A549 (cell line): ENCODE measurements around the gene LSM3. TPM values are rescaled to one million over a fixed set of nuclear protein-coding genes. Genes with fewer than 3 reads are reported as not detected.

ENCODE experiments used
- ATAC-seq, 2 experiments: fragments of 200-7000 bp in 1 of 2; fragments of >200 bp in 1 of 2; cut with Nextera tagmentation in 1 of 2; cut with Tn5 transposase in 1 of 2; 3 replicates each; pipeline versions ENCODE4 v1.8.0 to v1.9.1; 2018 to 2020; ENCODE audit warnings: mild to moderate bottlenecking in 1 of 2, moderate library complexity in 1 of 2
- CTCF ChIA-PET: fragments of 300-600 bp; sonication (Branson Sonifier 250); formaldehyde crosslinking; extraction: SDS; loops from one replicate; lab custom pipeline; 2021; ENCODE audit warnings: antibody characterized with exemption, inconsistent platforms; lab: Yijun Ruan, JAX
- POLR2A ChIA-PET: fragments of 350-600 bp; formaldehyde crosslinking; extraction: SDS; loops from one replicate; lab custom pipeline; 2021; ENCODE audit warnings: antibody characterized with exemption, inconsistent platforms; lab: Yijun Ruan, JAX
- DNase-seq, 2 experiments: peaks; one replicate each; pipeline versions ENCODE4 v3.0.0 to v3.0.0-alpha.2; 2011 to 2016; ENCODE audit warnings: low read depth in 1 of 2, low spot score in 1 of 2
- FAIRE-seq: peaks from 2 replicates; lab custom pipeline; 2011; peaks lifted over from hg19 to GRCh38; lab: Jason Lieb, UNC
- H3K27ac ChIP-seq, 2 experiments: fragments of >200 bp; sonication (Bioruptor Twin); formaldehyde crosslinking; 3 replicates each; pipeline ENCODE4 v1.5.1; 2016 to 2017
- H3K4me1 ChIP-seq: fragments of >200 bp; sonication (Bioruptor Twin); formaldehyde crosslinking; 3 replicates; pipeline ENCODE4 v1.6.1; 2016
- H3K4me2 ChIP-seq: fragments of >200 bp; sonication (Bioruptor Twin); formaldehyde crosslinking; 3 replicates; pipeline ENCODE4 v1.6.1; 2016
- H3K4me3 ChIP-seq: fragments of >200 bp; sonication (Bioruptor Twin); formaldehyde crosslinking; 3 replicates; pipeline ENCODE4 v1.5.1; 2016
- H3K9me3 ChIP-seq: fragments of >200 bp; sonication (Bioruptor Twin); formaldehyde crosslinking; 3 replicates; pipeline ENCODE4 v1.6.1; 2016
- EHMT2 ChIP-seq: fragments of 200-600 bp; sonication (generic); IDR thresholded peaks from 2 replicates; pipeline ENCODE4 v1.6.1; 2016; ENCODE audit warnings: antibody characterized with exemption, low read depth, mild to moderate bottlenecking, moderate library complexity
- EP300 ChIP-seq, 2 experiments: fragments of >200 bp; sonication (Bioruptor Twin); formaldehyde crosslinking; IDR thresholded peaks; 2 replicates in 1 of 2; 3 replicates in 1 of 2; pipeline ENCODE4 v1.6.1; 2016 to 2017
- FOXS1 ChIP-seq: fragments of 250-450 bp; sonication (Bioruptor Pico); IDR thresholded peaks from 2 replicates; pipeline ENCODE4 v1.5.0; 2020; ENCODE audit warnings: mild to moderate bottlenecking, moderate library complexity
- HOXB13 ChIP-seq: fragments of 250-450 bp; sonication (Bioruptor Pico); IDR thresholded peaks from 2 replicates; pipeline ENCODE4 v1.5.0; 2020; ENCODE audit warnings: low read depth, mild to moderate bottlenecking, moderate library complexity
- HOXB5 ChIP-seq: fragments of 250-450 bp; sonication (Bioruptor Pico); IDR thresholded peaks from 2 replicates; pipeline ENCODE4 v1.5.0; 2020; ENCODE audit warnings: mild to moderate bottlenecking, moderate library complexity
- KDM5A ChIP-seq: fragments of 200-600 bp; sonication (generic); IDR thresholded peaks from 2 replicates; pipeline ENCODE4 v1.6.1; 2016; ENCODE audit warnings: antibody characterized with exemption, mild to moderate bottlenecking
- MAFK ChIP-seq: fragments of 450-650 bp; IDR thresholded peaks from 2 replicates; pipeline ENCODE4 v1.6.1; 2014; ENCODE audit not compliant: partially characterized antibody
- MAZ ChIP-seq: fragments of 150-350 bp; IDR thresholded peaks from 2 replicates; pipeline ENCODE4 v1.6.1; 2014; ENCODE audit warnings: antibody characterized with exemption, low read depth, low read length, borderline replicate concordance
- PHF8 ChIP-seq: fragments of 200-600 bp; sonication (generic); IDR thresholded peaks from 2 replicates; pipeline ENCODE4 v1.6.1; 2016; ENCODE audit warnings: low read depth, mild to moderate bottlenecking, antibody characterized with exemption, moderate library complexity, borderline replicate concordance
- RAD21 ChIP-seq, 2 experiments: fragments of >200 bp in 1 of 2; sonication (Bioruptor Twin) in 1 of 2; formaldehyde crosslinking in 1 of 2; IDR thresholded peaks in 1 of 2; conservative IDR thresholded peaks in 1 of 2; 2 replicates in 1 of 2; 3 replicates in 1 of 2; pipeline ENCODE4 v1.6.1; 2012 to 2018; ENCODE audit warnings: inconsistent platforms in 1 of 2
- RARB ChIP-seq: fragments of 250-450 bp; sonication (Bioruptor Pico); IDR thresholded peaks from 2 replicates; pipeline ENCODE4 v1.8.0; 2021; ENCODE audit warnings: mild to moderate bottlenecking, moderate library complexity
- RNF2 ChIP-seq: fragments of 200-600 bp; sonication (generic); IDR thresholded peaks from 2 replicates; pipeline ENCODE4 v1.6.1; 2016; ENCODE audit warnings: low read depth, mild to moderate bottlenecking, antibody characterized with exemption, moderate library complexity, borderline replicate concordance
- TFCP2L1 ChIP-seq: fragments of 250-450 bp; sonication (Bioruptor Pico); IDR thresholded peaks from 2 replicates; pipeline ENCODE4 v1.5.0; 2021; ENCODE audit warnings: mild to moderate bottlenecking
- ZFP36 ChIP-seq: fragments of 450-650 bp; IDR thresholded peaks from 2 replicates; pipeline ENCODE4 v1.6.1; 2014; ENCODE audit warnings: borderline replicate concordance; ENCODE audit not compliant: partially characterized antibody
- ZNF302 ChIP-seq: fragments of 250-450 bp; sonication (Bioruptor Pico); IDR thresholded peaks from 2 replicates; pipeline ENCODE4 v1.9.0; 2021; ENCODE audit warnings: inconsistent platforms, mild to moderate bottlenecking, moderate library complexity
- WGBS: methylation state at CpG from one replicate; pipeline ENCODE4 v1.1.6; 2017; ENCODE audit errors: missing lambda C conversion rate; 5-methylcytosine and 5-hydroxymethylcytosine counted together
- polyA plus RNA-seq, 4 experiments: library from polyadenylated mRNA; depleted of rRNA in 3 of 4; stranded (reverse); fragments of >200 nt; fragmentation: RNase III in 1 of 4; extraction: RNeasy Plus Mini Kit Qiagen cat#74134 plus additional on column Dnase treatment in 1 of 4; gene quantifications; 2 replicates in 3 of 4; 3 replicates in 1 of 4; pipeline ENCODE4 v1.2.3, GENCODE V29; 2011 to 2017
- TF ChIP-seq, protein P1 (sequence below): IDR thresholded peaks from 2 replicates; pipeline ENCODE4 v1.6.1; 2012
- TF ChIP-seq, protein P2 (sequence below): fragments of >200 bp; sonication (Bioruptor Twin); formaldehyde crosslinking; IDR thresholded peaks from 3 replicates; pipeline ENCODE4 v1.6.1; 2016
- TF ChIP-seq, protein P3 (sequence below): fragments of 250-450 bp; sonication (Bioruptor Pico); IDR thresholded peaks from 2 replicates; pipeline ENCODE4 v1.5.0; 2020; ENCODE audit warnings: low read depth, mild to moderate bottlenecking, moderate library complexity

LSM3 gene
- polyA plus RNA-seq, 2 of the 4 experiments (the other 2 are of a cell fraction) = 23.9 to 32.0 TPM

DNA sequence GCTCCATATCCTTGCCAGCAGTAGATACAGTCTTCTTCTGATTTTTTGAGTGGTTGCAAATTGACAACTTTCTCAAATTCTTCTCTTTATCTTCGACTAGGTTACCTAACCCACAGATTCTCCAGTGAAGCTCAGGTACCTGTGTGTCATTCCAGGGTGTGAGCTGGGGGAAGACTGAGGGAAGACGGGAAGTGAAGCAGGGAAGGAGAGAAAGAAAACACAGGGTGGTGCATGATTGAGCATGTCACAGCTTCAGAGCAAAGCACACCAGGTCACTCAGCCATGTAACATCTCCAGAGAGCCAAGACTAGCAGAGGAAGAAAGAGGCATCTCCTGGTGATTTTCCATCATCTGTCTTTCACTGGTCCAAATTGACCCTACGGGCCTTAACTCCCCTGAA, 67.2 kb downstream of the LSM3 start:
- no peak overlapping the region for H3K27ac ChIP-seq
- TF ChIP-seq ZNF302 (CRISPR knock-in tag) = no peak
- TF ChIP-seq, all 56 proteins: peak for 0
- H3K4me2 ChIP-seq = no peak overlapping the region
- CTCF ChIA-PET = interaction anchor here (4.8 kb wide), 1 partner anchor 15 kb away, joined by 18 read pairs; no protein-coding TSS in a partner anchor
- FAIRE-seq (no peak), ATAC-seq (no peak), DNase-seq (no peak)
- POLR2A ChIA-PET = no interaction called here
- H3K4me1 ChIP-seq = no peaks in the 10 kb centered on the region
- H3K4me3 ChIP-seq = no peak overlapping the region
- no peaks in the 10 kb centered on the region for H3K9me3 ChIP-seq
- WGBS = 47% methylated on average over 3 of the region's 3 CpGs

DNA sequence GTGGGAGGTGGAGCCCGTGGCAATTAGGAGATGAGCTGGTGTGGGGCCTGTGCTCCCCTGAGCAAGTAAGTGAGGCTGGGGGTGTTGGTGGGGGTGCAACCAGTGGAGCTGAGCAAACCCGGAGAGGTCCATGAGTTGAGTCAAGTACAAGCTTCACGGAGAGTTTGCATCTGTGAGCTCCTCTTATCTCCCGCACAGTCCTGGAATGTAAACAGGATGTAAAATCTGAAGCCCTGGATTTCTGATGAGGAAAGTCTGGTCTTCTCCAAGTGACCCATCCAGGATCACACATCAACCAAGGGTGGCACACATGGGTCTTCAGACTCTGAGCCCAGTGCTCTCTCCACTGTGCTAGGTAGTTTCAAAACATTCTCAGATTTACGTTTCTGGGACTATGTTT, 67.8 kb downstream of the LSM3 start:
- TF ChIP-seq ZFP36 = no peak
- no peak for TF ChIP-seq RNF2
- no peak for TF ChIP-seq MAFK
- no peak for TF ChIP-seq RAD21 (conservative IDR thresholded peaks at IDR 0.05 in 1 of 2, IDR thresholded peaks at IDR 0.05 in 1 of 2)
- no peak for TF ChIP-seq HOXB5 (CRISPR knock-in tag)
- TF ChIP-seq, protein P1, sequence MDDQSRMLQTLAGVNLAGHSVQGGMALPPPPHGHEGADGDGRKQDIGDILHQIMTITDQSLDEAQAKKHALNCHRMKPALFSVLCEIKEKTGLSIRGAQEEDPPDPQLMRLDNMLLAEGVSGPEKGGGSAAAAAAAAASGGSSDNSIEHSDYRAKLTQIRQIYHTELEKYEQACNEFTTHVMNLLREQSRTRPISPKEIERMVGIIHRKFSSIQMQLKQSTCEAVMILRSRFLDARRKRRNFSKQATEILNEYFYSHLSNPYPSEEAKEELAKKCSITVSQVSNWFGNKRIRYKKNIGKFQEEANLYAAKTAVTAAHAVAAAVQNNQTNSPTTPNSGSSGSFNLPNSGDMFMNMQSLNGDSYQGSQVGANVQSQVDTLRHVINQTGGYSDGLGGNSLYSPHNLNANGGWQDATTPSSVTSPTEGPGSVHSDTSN = no peak
- TF ChIP-seq PHF8 = no peak
- no peak for TF ChIP-seq KDM5A
- TF ChIP-seq, all 56 proteins: peak for 0
- CTCF ChIA-PET = interaction anchor here (1.0 to 4.8 kb wide), 2 partner anchors 15 to 215 kb away, joined by 3 to 18 read pairs; no protein-coding TSS in a partner anchor
- POLR2A ChIA-PET = no interaction called here
- H3K4me1 ChIP-seq = no peaks in the 10 kb centered on the region
- H3K27ac ChIP-seq = no peak overlapping the region
- DNase-seq (no peak), FAIRE-seq (no peak), ATAC-seq (no peak)
- WGBS = 44% methylated on average over 5 of the region's 5 CpGs
- no peak overlapping the region for H3K4me3 ChIP-seq
- H3K9me3 ChIP-seq = no peaks in the 10 kb centered on the region
- no peak overlapping the region for H3K4me2 ChIP-seq

DNA sequence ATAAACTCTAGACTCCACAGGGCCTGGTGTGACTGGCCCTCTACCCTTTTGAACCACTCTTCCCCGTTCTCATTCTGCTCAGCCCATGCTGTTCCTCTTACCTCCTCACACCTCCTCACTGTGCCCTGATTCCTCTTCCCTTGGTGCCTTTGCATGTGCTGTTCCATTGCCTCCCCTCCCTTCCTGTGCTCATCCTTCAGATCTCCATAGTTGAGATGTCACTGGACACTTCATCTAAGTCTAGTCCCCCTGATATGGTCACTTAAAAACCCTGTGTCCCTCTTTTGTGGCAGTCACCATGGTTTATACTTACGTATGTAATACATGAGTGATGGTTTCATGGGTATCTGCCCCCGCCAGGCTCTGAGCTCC, 69.8 kb downstream of the LSM3 start:
- CTCF ChIA-PET = interaction anchor here (1.4 to 4.8 kb wide), 3 partner anchors 10 to 45 kb away, joined by 5 to 18 read pairs (median 5); no protein-coding TSS in a partner anchor
- H3K9me3 ChIP-seq = no peaks in the 10 kb centered on the region

More for the DNA sequence above, 69.8 kb downstream of the LSM3 start:
- 49% methylated on average over 3 of the region's 3 CpGs for WGBS
- TF ChIP-seq PHF8 = no peak
- TF ChIP-seq, protein P2, sequence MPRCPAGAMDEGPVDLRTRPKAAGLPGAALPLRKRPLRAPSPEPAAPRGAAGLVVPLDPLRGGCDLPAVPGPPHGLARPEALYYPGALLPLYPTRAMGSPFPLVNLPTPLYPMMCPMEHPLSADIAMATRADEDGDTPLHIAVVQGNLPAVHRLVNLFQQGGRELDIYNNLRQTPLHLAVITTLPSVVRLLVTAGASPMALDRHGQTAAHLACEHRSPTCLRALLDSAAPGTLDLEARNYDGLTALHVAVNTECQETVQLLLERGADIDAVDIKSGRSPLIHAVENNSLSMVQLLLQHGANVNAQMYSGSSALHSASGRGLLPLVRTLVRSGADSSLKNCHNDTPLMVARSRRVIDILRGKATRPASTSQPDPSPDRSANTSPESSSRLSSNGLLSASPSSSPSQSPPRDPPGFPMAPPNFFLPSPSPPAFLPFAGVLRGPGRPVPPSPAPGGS = no peak
- no peak for TF ChIP-seq TFCP2L1 (CRISPR knock-in tag)
- no peak for TF ChIP-seq MAZ
- no peak for TF ChIP-seq RARB
- TF ChIP-seq HOXB13 (CRISPR knock-in tag) = no peak
- no peak for TF ChIP-seq KDM5A
- TF ChIP-seq EP300 (IDR thresholded peaks at IDR 0.05) = no peak
- TF ChIP-seq, protein P3, sequence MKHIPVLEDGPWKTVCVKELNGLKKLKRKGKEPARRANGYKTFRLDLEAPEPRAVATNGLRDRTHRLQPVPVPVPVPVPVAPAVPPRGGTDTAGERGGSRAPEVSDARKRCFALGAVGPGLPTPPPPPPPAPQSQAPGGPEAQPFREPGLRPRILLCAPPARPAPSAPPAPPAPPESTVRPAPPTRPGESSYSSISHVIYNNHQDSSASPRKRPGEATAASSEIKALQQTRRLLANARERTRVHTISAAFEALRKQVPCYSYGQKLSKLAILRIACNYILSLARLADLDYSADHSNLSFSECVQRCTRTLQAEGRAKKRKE (CRISPR knock-in tag) = no peak
- no peak for TF ChIP-seq FOXS1
- TF ChIP-seq, protein P1 = no peak
- no peak for TF ChIP-seq EHMT2
- POLR2A ChIA-PET = no interaction called here
- Histone ChIP-seq H3K4me2 (no peak overlapping the region), H3K4me1 (no peaks in the 10 kb centered on the region), H3K27ac (no peak overlapping the region), H3K4me3 (no peak overlapping the region)
- ATAC-seq = no peak
- no peak for FAIRE-seq
- no peak for DNase-seq
